Stimulated activated CD4-positive, alpha-beta T cell treated with anti-CD3 and anti-CD28 coated beads, Interleukin-1b, Interleukin-23, amount 100 ng/mL, for 4 hours (primary cell): Measurements from ENCODE around the gene STEAP1B.

Experiments used
- DNase-seq, 2 donors: peaks; one replicate each; pipeline ENCODE4 v3.0.0-alpha.2; 2020; ENCODE audit warnings: low read depth in 2 of 2

The STEAP1B gene

GRCh38 chr7:22432203-22432718, 67.7 kb downstream of the STEAP1B start:
- DNase-seq, result no peak

- DNase-seq, result no peak
These were observed 69.5 kb downstream of the STEAP1B start for GRCh38 chr7:22430457-22430856.

GRCh38 chr7:22429386-22429785, 70.6 kb downstream of the STEAP1B start:
- DNase-seq, result no peak

GRCh38 chr7:22427855-22428254, 72.1 kb downstream of the STEAP1B start:
- no peak for DNase-seq

GRCh38 chr7:22427104-22427503, 72.9 kb downstream of the STEAP1B start:
- no peak for DNase-seq

GRCh38 chr7:22426463-22427094, 73.4 kb downstream of the STEAP1B start:
- no peak for DNase-seq

- no peak for DNase-seq
These were observed 74.6 kb downstream of the STEAP1B start for GRCh38 chr7:22425361-22425760.

- no peak for DNase-seq
These were observed 77.0 kb downstream of the STEAP1B start for GRCh38 chr7:22422831-22423615.

GRCh38 chr7:22420973-22421635, 78.9 kb downstream of the STEAP1B start:
- no peak for DNase-seq

- no peak for DNase-seq
These were observed 80.0 kb downstream of the STEAP1B start for GRCh38 chr7:22420008-22420407.

- no peak for DNase-seq
These were observed 80.5 kb downstream of the STEAP1B start for GRCh38 chr7:22419488-22419887.

GRCh38 chr7:22418251-22419046, 81.5 kb downstream of the STEAP1B start:
- no peak for DNase-seq

- no peak for DNase-seq
These were observed 82.1 kb downstream of the STEAP1B start for GRCh38 chr7:22417841-22418240.

- DNase-seq, result no peak
These were observed 82.6 kb downstream of the STEAP1B start for GRCh38 chr7:22417349-22417748.

- DNase-seq, result no peak
These were observed 85.6 kb downstream of the STEAP1B start for GRCh38 chr7:22414424-22414823.

GRCh38 chr7:22413211-22413610, 86.8 kb downstream of the STEAP1B start:
- DNase-seq, result no peak

GRCh38 chr7:22411977-22412693, 87.9 kb downstream of the STEAP1B start:
- no peak for DNase-seq

- DNase-seq, result no peak
These were observed 93.3 kb downstream of the STEAP1B start for GRCh38 chr7:22406715-22407114.

- DNase-seq, result no peak
These were observed 95.5 kb downstream of the STEAP1B start for GRCh38 chr7:22404421-22405023.

GRCh38 chr7:22403344-22403743, 96.6 kb downstream of the STEAP1B start:
- DNase-seq, result no peak

- no peak for DNase-seq
These were observed 97.7 kb downstream of the STEAP1B start for GRCh38 chr7:22402250-22402649.
